ENCODE results near the gene RAP1GAP2. TPM values are rescaled to one million over a fixed set of nuclear protein-coding genes. Genes with fewer than 3 reads are reported as not detected.

Gene RAP1GAP2
- polyA plus RNA-seq, 1 experiment: 2.8 TPM

- Histone ChIP-seq H3K4me3 (ENCODE audit: low read depth, low read length) (no peak overlapping the region), H3K27ac (ENCODE audit: low read depth, low read length) (no peak overlapping the region), H3K9me3 (ENCODE audit: control insufficient read depth, insufficient read depth, low read length) (no peaks in the 10 kb centered on the region; the same call in 1 of the 2 replicates), H3K27me3 (ENCODE audit: control insufficient read depth, insufficient read depth, low read length) (peaks cover 6% of the 10 kb centered on the region)
- no peak for DNase-seq (ENCODE audit: low read depth, low spot score)
- TF ChIP-seq CTCF (IDR thresholded peaks at IDR 0.05; ENCODE audit: low read depth, low read length): no peak
- ChIA-PET POLR2A (no interaction called here), CTCF (interaction anchor here (0.7 to 2.5 kb wide), 3 partner anchors 14 to 162 kb away, joined by 4 to 6 read pairs (median 5); no protein-coding TSS in a partner anchor)
Observed at GRCh38 chr17:2850991-2851390, 54.8 kb downstream of the RAP1GAP2 start.

GRCh38 chr17:2851615-2852014 is 55.4 kb downstream of the RAP1GAP2 start:
- H3K9me3 ChIP-seq (ENCODE audit: control insufficient read depth, insufficient read depth, low read length): no peaks in the 10 kb centered on the region; the same call in 1 of the 2 replicates
- no peak for TF ChIP-seq CTCF (IDR thresholded peaks at IDR 0.05; ENCODE audit: low read depth, low read length)
- H3K4me3 ChIP-seq (ENCODE audit: low read depth, low read length): no peak overlapping the region
- no peak overlapping the region for H3K27ac ChIP-seq (ENCODE audit: low read depth, low read length)
- ChIA-PET CTCF (interaction anchor here (0.7 kb wide), 2 partner anchors 60 to 161 kb away, joined by 4 to 5 read pairs; no protein-coding TSS in a partner anchor), POLR2A (no interaction called here)
- no peak for DNase-seq (ENCODE audit: low read depth, low spot score)
- peaks cover 6% of the 10 kb centered on the region for H3K27me3 ChIP-seq (ENCODE audit: control insufficient read depth, insufficient read depth, low read length)

DNA sequence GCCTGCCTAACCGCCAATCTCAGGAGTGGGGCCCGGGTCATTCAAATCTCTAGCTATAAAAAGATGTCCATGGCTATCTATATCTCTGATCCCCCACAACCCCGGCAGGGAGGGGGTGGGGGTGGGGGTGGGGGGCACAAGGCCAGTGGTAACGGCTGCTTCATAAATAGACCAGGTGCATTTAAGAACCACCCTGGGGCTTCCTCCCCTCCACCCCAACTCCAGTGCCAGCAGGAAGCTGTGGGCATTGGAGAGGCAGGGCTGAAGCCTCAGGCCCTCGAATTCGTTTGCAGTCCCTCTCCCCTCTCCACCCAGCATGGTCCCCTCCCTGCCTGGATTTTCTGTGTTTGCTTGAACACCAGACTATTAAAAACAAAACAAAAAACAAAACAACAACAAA is 56.0 kb downstream of the RAP1GAP2 start:
- CTCF ChIA-PET: no interaction called here
- H3K9me3 ChIP-seq (ENCODE audit: control insufficient read depth, insufficient read depth, low read length): no peaks in the 10 kb centered on the region; the same call in 1 of the 2 replicates
- H3K27me3 ChIP-seq (ENCODE audit: control insufficient read depth, insufficient read depth, low read length): peaks cover 6% of the 10 kb centered on the region
- POLR2A ChIA-PET: no interaction called here
- no peak overlapping the region for H3K4me3 ChIP-seq (ENCODE audit: low read depth, low read length)
- DNase-seq (ENCODE audit: low read depth, low spot score): no peak
- TF ChIP-seq CTCF (IDR thresholded peaks at IDR 0.05; ENCODE audit: low read depth, low read length): no peak
- H3K27ac ChIP-seq (ENCODE audit: low read depth, low read length): no peak overlapping the region

GRCh38 chr17:2852729-2853282 is 56.6 kb downstream of the RAP1GAP2 start:
- no peak overlapping the region for H3K27ac ChIP-seq (ENCODE audit: low read depth, low read length)
- no peak for TF ChIP-seq CTCF (IDR thresholded peaks at IDR 0.05; ENCODE audit: low read depth, low read length)
- H3K4me3 ChIP-seq (ENCODE audit: low read depth, low read length): peak overlapping the region; percentile 68
- POLR2A ChIA-PET: interaction anchor here (0.7 kb wide), 1 partner anchor 1500 kb away, joined by 3 read pairs; no protein-coding TSS in a partner anchor
- CTCF ChIA-PET: interaction anchor here (0.6 kb wide), 1 partner anchor 163 kb away, joined by 3 read pairs; no protein-coding TSS in a partner anchor
- H3K27me3 ChIP-seq (ENCODE audit: control insufficient read depth, insufficient read depth, low read length): peaks cover 6% of the 10 kb centered on the region
- no peaks in the 10 kb centered on the region; the same call in 1 of the 2 replicates for H3K9me3 ChIP-seq (ENCODE audit: control insufficient read depth, insufficient read depth, low read length)
- DNase-seq (ENCODE audit: low read depth, low spot score): no peak

- Histone ChIP-seq H3K9me3 (ENCODE audit: control insufficient read depth, insufficient read depth, low read length) (no peaks in the 10 kb centered on the region; the same call in 1 of the 2 replicates), H3K4me3 (ENCODE audit: low read depth, low read length) (peak overlapping the region; percentile 68), H3K27ac (ENCODE audit: low read depth, low read length) (no peak overlapping the region), H3K27me3 (ENCODE audit: control insufficient read depth, insufficient read depth, low read length) (peaks cover 6% of the 10 kb centered on the region)
- ChIA-PET POLR2A (interaction anchor here (0.7 to 0.8 kb wide), 2 partner anchors 45 to 1499 kb away, joined by 3 read pairs; no protein-coding TSS in a partner anchor), CTCF (no interaction called here)
- DNase-seq (ENCODE audit: low read depth, low spot score): no peak
- no peak for TF ChIP-seq CTCF (IDR thresholded peaks at IDR 0.05; ENCODE audit: low read depth, low read length)
Observed at GRCh38 chr17:2853283-2854142, 57.3 kb downstream of the RAP1GAP2 start.

All from AG04450 (cell line).